H1 (cell line): Measurements from ENCODE around the gene RIPPLY1. TPM values are rescaled to one million over a fixed set of nuclear protein-coding genes. Genes with fewer than 3 reads are reported as not detected.
A peak's percentile ranks its signal among the peaks of the same experiment; 100 is the strongest.

Experiments
- CTCF ChIA-PET: fragments of 300-600 bp; sonication (Branson Sonifier 250); formaldehyde crosslinking; loops from one replicate; lab custom pipeline; 2021; ENCODE audit not compliant: partially characterized antibody; lab: Charles Lee
- POLR2A ChIA-PET: fragments of 300-600 bp; sonication (Branson Sonifier 250); formaldehyde crosslinking; loops from one replicate; lab custom pipeline; 2021; ENCODE audit warnings: inconsistent platforms; ENCODE audit not compliant: partially characterized antibody; lab: Charles Lee
- DNase-seq, 2 experiments: peaks; one replicate each; pipeline versions ENCODE4 v3.0.0 to v3.0.0-alpha.2; 2010 to 2022; ENCODE audit warnings: low spot score in 2 of 2, low read depth in 1 of 2, mixed read lengths in 1 of 2
- FAIRE-seq: peaks from 2 replicates; lab custom pipeline; 2011; peaks lifted over from hg19 to GRCh38; lab: Jason Lieb, UNC
- H2AFZ ChIP-seq: 2 replicates; pipeline ENCODE4 v1.8.1; 2012; ENCODE audit warnings: low read length, inconsistent platforms
- H2AK5ac ChIP-seq: 2 replicates; pipeline ENCODE4 v1.6.1; 2013; ENCODE audit warnings: low read depth, low read length
- H2BK120ac ChIP-seq: replicated peaks from 2 replicates; pipeline ENCODE3; 2013; ENCODE audit warnings: low read depth, low read length, inconsistent platforms
- H2BK12ac ChIP-seq: 2 replicates; pipeline ENCODE4 v1.6.1; 2013; ENCODE audit warnings: low read depth, low read length
- H2BK15ac ChIP-seq: 2 replicates; pipeline ENCODE4 v1.6.1; 2013; ENCODE audit warnings: low read length
- H2BK20ac ChIP-seq: 2 replicates; pipeline ENCODE4 v1.6.1; 2013; ENCODE audit warnings: low read length
- H2BK5ac ChIP-seq: 2 replicates; pipeline ENCODE4 v1.6.1; 2013; ENCODE audit warnings: low read depth, low read length
- H3K14ac ChIP-seq: 2 replicates; pipeline ENCODE4 v1.6.1; 2013; ENCODE audit warnings: inconsistent platforms; ENCODE audit not compliant: insufficient read length
- H3K18ac ChIP-seq: 2 replicates; pipeline ENCODE4 v1.6.1; 2013; ENCODE audit warnings: low read length; ENCODE audit errors: extremely low read depth
- H3K23ac ChIP-seq: 2 replicates; pipeline ENCODE4 v1.6.1; 2013; ENCODE audit warnings: inconsistent platforms; ENCODE audit not compliant: insufficient read length
- H3K23me2 ChIP-seq: 2 replicates; pipeline ENCODE4 v1.6.1; 2013; ENCODE audit warnings: low read depth, low read length
- H3K27ac ChIP-seq: 2 replicates; pipeline ENCODE4 v1.6.1; 2011; ENCODE audit warnings: low read depth, low read length, inconsistent platforms
- H3K27me3 ChIP-seq, 4 experiments: replicated peaks in 1 of 4; 1 replicate in 1 of 4; 2 replicates in 3 of 4; pipeline versions ENCODE4 v1.6.1 to v1.8.1; 2011 to 2013; ENCODE audit warnings: low read length in 3 of 4, mild to moderate bottlenecking in 3 of 4, inconsistent platforms in 2 of 4, mixed read lengths in 2 of 4, moderate library complexity in 1 of 4; ENCODE audit not compliant: control insufficient read depth in 3 of 4, insufficient read depth in 3 of 4; ENCODE audit errors: extremely low read depth in 1 of 4
- H3K36me3 ChIP-seq, 4 experiments: 2 replicates each; pipeline versions ENCODE4 v1.6.1 to v1.8.1; 2011 to 2013; ENCODE audit warnings: mild to moderate bottlenecking in 4 of 4, low read length in 3 of 4, moderate library complexity in 2 of 4, control low read depth in 1 of 4, inconsistent platforms in 1 of 4; ENCODE audit not compliant: insufficient read depth in 4 of 4, control insufficient read depth in 2 of 4
- H3K4ac ChIP-seq: replicated peaks from 2 replicates; pipeline ENCODE3; 2013; ENCODE audit warnings: low read length, low read depth, mixed read lengths, inconsistent platforms; ENCODE audit not compliant: insufficient read length
- H3K4me1 ChIP-seq, 4 experiments: replicated peaks in 1 of 4; 1 replicate in 1 of 4; 2 replicates in 3 of 4; pipeline versions ENCODE4 v1.6.1 to v1.8.1; 2011 to 2013; ENCODE audit warnings: low read length in 3 of 4, inconsistent platforms in 2 of 4, mixed read lengths in 1 of 4; ENCODE audit not compliant: insufficient read depth in 4 of 4, control insufficient read depth in 3 of 4
- H3K4me2 ChIP-seq, 2 experiments: 2 replicates each; pipeline versions ENCODE4 v1.6.1 to v1.8.1; 2011 to 2013; ENCODE audit warnings: low read depth in 2 of 2, low read length in 2 of 2, control low read depth in 1 of 2, inconsistent platforms in 1 of 2, mild to moderate bottlenecking in 1 of 2; ENCODE audit not compliant: insufficient read depth in 1 of 2
- H3K4me3 ChIP-seq, 4 experiments: fragments of 200-600, 300-600 bp in 1 of 4; sonication (generic), shearing (Covaris generic), sonication (Bioruptor Twin) in 1 of 4; 2 replicates each; pipeline versions ENCODE4 v1.5.1 to v1.8.1; 2011 to 2016; ENCODE audit warnings: low read length in 4 of 4, low read depth in 3 of 4, control low read depth in 2 of 4, inconsistent platforms in 2 of 4, mild to moderate bottlenecking in 2 of 4, mixed read lengths in 1 of 4, moderate library complexity in 1 of 4; ENCODE audit not compliant: insufficient read depth in 2 of 4; ENCODE audit errors: extremely low read depth in 1 of 4
- H3K56ac ChIP-seq: replicated peaks from 2 replicates; pipeline ENCODE3; 2013; ENCODE audit warnings: low read depth, mild to moderate bottlenecking, mixed read lengths, low read length, inconsistent platforms; ENCODE audit not compliant: insufficient read length
- H3K79me1 ChIP-seq: 2 replicates; pipeline ENCODE4 v1.6.1; 2013; ENCODE audit warnings: low read depth, low read length, control low read depth
- H3K79me2 ChIP-seq, 2 experiments: 2 replicates each; pipeline versions ENCODE4 v1.6.1 to v1.8.1; 2012 to 2013; ENCODE audit warnings: low read length in 2 of 2, mild to moderate bottlenecking in 2 of 2, inconsistent platforms in 1 of 2; ENCODE audit not compliant: insufficient read depth in 2 of 2, control insufficient read depth in 1 of 2
- H3K9ac ChIP-seq, 4 experiments: replicated peaks in 1 of 4; 1 replicate in 1 of 4; 2 replicates in 3 of 4; pipeline versions ENCODE4 v1.6.1 to v1.8.1; 2011 to 2013; ENCODE audit warnings: low read depth in 3 of 4, low read length in 3 of 4, control low read depth in 2 of 4, mild to moderate bottlenecking in 2 of 4, moderate library complexity in 2 of 4, inconsistent platforms in 1 of 4; ENCODE audit errors: extremely low read depth in 1 of 4
- H3K9me3 ChIP-seq, 2 experiments: 2 replicates each; pipeline versions ENCODE4 v1.6.1 to v1.8.1; 2012 to 2013; ENCODE audit warnings: mild to moderate bottlenecking in 2 of 2, moderate library complexity in 2 of 2, control low read depth in 1 of 2, inconsistent platforms in 1 of 2, low read depth in 1 of 2, low read length in 1 of 2, mixed read lengths in 1 of 2; ENCODE audit not compliant: insufficient read depth in 2 of 2
- H4K20me1 ChIP-seq, 2 experiments: replicated peaks in 1 of 2; 2 replicates each; pipeline versions ENCODE3 to v1.8.1; 2011 to 2013; ENCODE audit warnings: inconsistent platforms in 2 of 2, low read length in 2 of 2, mild to moderate bottlenecking in 1 of 2; ENCODE audit not compliant: insufficient read depth in 2 of 2, control insufficient read depth in 1 of 2
- H4K5ac ChIP-seq: 2 replicates; pipeline ENCODE4 v1.6.1; 2013; ENCODE audit warnings: low read length, low read depth, mixed read lengths, inconsistent platforms; ENCODE audit not compliant: insufficient read length
- H4K8ac ChIP-seq: 2 replicates; pipeline ENCODE4 v1.8.0; 2013; ENCODE audit warnings: mild to moderate bottlenecking, moderate library complexity, low read length, inconsistent platforms; ENCODE audit not compliant: insufficient read depth; ENCODE audit errors: extremely low read depth
- H4K91ac ChIP-seq: replicated peaks from 2 replicates; pipeline ENCODE3; 2013; ENCODE audit warnings: low read length, mixed read lengths, inconsistent platforms; ENCODE audit not compliant: insufficient read length
- CBX8 ChIP-seq: fragments of 300-800, 300-1000 bp; sonication (generic); IDR thresholded peaks from 2 replicates; pipeline ENCODE4 v1.7.1; 2016; ENCODE audit warnings: low read depth, low read length, borderline replicate concordance
- CEBPB ChIP-seq: IDR thresholded peaks from 2 replicates; pipeline ENCODE4 v1.6.1; 2012; ENCODE audit warnings: low read depth, low read length
- E2F6 ChIP-seq: IDR thresholded peaks from 2 replicates; pipeline ENCODE4 v1.6.1; 2012; ENCODE audit warnings: inconsistent platforms
- KDM4A ChIP-seq: IDR thresholded peaks from one replicate; pipeline ENCODE4 v1.7.1; 2012; ENCODE audit warnings: low read depth, mild to moderate bottlenecking, moderate library complexity, low read length, inconsistent platforms; ENCODE audit not compliant: severe bottlenecking
- POU5F1 ChIP-seq: IDR thresholded peaks from 2 replicates; pipeline ENCODE4 v1.6.1; 2011; ENCODE audit warnings: low read depth, mild to moderate bottlenecking, low read length, moderate library complexity
- WGBS, 2 experiments: shearing (Covaris generic) in 1 of 2; methylation state at CpG; one replicate each; pipeline versions ENCODE4 v1.1.6 to v1.1.7; 2013 to 2015; ENCODE audit warnings: low lambda C conversion rate in 2 of 2, mixed read lengths in 2 of 2, inconsistent platforms in 1 of 2, low coverage in 1 of 2, missing lambda C conversion rate in 1 of 2; ENCODE audit not compliant: insufficient replicate concordance in 2 of 2, insufficient coverage in 1 of 2, insufficient read length in 1 of 2; ENCODE audit errors: extremely low coverage in 1 of 2, missing lambda C conversion rate in 1 of 2; 5-methylcytosine and 5-hydroxymethylcytosine counted together
- polyA plus RNA-seq, 7 experiments: library from polyadenylated mRNA; depleted of rRNA in 3 of 7; stranded (reverse) in 5 of 7; unstranded in 2 of 7; fragments of >200 nt in 5 of 7; fragments of 200-250 nt in 2 of 7; gene quantifications; 1 replicate in 5 of 7; 2 replicates in 1 of 7; 4 replicates in 1 of 7; pipeline versions ENCODE4 v1.2.1 to v1.2.3, GENCODE V29; 2011 to 2013; ENCODE audit warnings: missing spikeins in 2 of 7, mixed read lengths in 2 of 7
- total RNA-seq: library from RNA; stranded (reverse); fragmentation: NEBNext Ultra II Directional; extraction: Animal tissue kit (Norgen Biotek cat#: 25700); gene quantifications from 2 replicates; pipeline ENCODE4 v1.2.1, GENCODE V29; 2021

The RIPPLY1 gene
- total and polyA plus RNA-seq, 2 of the 8 experiments (the other 6 are each of a cell fraction or from before 2014, with no cell fraction given) = not detected

- H2AFZ ChIP-seq = no peak overlapping the region
- H4K91ac ChIP-seq = no peak overlapping the region
- POLR2A ChIA-PET = no interaction called here
- no peak for DNase-seq
- no peak overlapping the region for H2BK20ac ChIP-seq
- H2AK5ac ChIP-seq = no peak overlapping the region
- WGBS, 2 experiments = 94% methylated on average over 6 of the region's 6 CpGs; no CpG with 5 or more reads in 1 of the 2 experiments
- no peak overlapping the region for H2BK12ac ChIP-seq
- no peak overlapping the region for H2BK5ac ChIP-seq
- H3K23ac ChIP-seq = no peak overlapping the region
- H4K5ac ChIP-seq = no peak overlapping the region
- FAIRE-seq = no peak
- H3K79me1 ChIP-seq = no peaks in the 10 kb centered on the region
- H3K9ac ChIP-seq = no peak overlapping the region
- CTCF ChIA-PET = interaction anchor here (0.6 to 2.2 kb wide), 6 partner anchors 22 to 58 kb away, joined by 3 to 13 read pairs (median 7); no protein-coding TSS in a partner anchor
- H3K56ac ChIP-seq = no peak overlapping the region
- no peaks in the 10 kb centered on the region for H3K27me3 ChIP-seq
- H4K8ac ChIP-seq = no peak overlapping the region
- H2BK120ac ChIP-seq = no peak overlapping the region
- TF ChIP-seq CBX8 (no peak), KDM4A (no peak), POU5F1 (no peak), CEBPB (peak; percentile 70), E2F6 (no peak)
- no peak overlapping the region for H3K4me3 ChIP-seq
- no peaks in the 10 kb centered on the region for H3K79me2 ChIP-seq
- H3K9me3 ChIP-seq = no peaks in the 10 kb centered on the region
- no peak overlapping the region for H3K18ac ChIP-seq
- no peaks in the 10 kb centered on the region for H4K20me1 ChIP-seq
- no peaks in the 10 kb centered on the region for H3K4me1 ChIP-seq
- no peak overlapping the region for H3K14ac ChIP-seq
- H2BK15ac ChIP-seq = no peak overlapping the region
- no peaks in the 10 kb centered on the region for H3K23me2 ChIP-seq
- H3K27ac ChIP-seq = no peak overlapping the region
- no peak overlapping the region for H3K4me2 ChIP-seq
- no peak overlapping the region for H3K4ac ChIP-seq
- no peaks in the 10 kb centered on the region for H3K36me3 ChIP-seq
Measured at GRCh38 chrX:106951230-106951629, 48.1 kb upstream of the RIPPLY1 start.
